OCI-LY3 (cell line): Measurements from ENCODE around the gene GJD2.

Source experiments
- EZH2phosphoT487 ChIP-seq: fragments of 200-600 bp; shearing (Covaris generic); IDR thresholded peaks from 2 replicates; pipeline ENCODE4 v1.6.1; 2018; ENCODE audit warnings: antibody characterized with exemption, mixed run types, low read depth
- TF ChIP-seq, protein P1 (sequence below): fragments of 200-600, 300-600 bp; sonication (generic); IDR thresholded peaks from 2 replicates; pipeline ENCODE4 v1.5.1; 2014; ENCODE audit warnings: antibody characterized with exemption, low read length, low read depth

DNA sequence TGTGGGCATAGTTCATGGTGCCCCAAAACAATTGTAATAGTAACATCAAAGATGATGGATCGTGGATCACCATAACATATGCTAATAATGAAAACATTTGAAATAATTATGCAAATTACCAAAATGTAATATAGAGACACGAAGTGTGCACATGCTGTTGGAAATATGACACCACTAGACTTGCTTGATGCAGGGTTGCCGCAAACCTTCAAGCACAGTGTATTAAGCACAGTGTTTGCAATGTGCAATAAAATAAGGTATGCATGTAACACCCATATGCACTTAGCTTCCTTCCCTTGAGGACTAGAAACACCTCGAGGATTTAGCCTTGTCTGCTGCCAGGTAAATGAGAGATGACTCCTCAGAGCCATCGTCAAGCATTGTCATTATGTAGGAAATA is 10.9 kb upstream of the GJD2 start:
- TF ChIP-seq, protein P1, sequence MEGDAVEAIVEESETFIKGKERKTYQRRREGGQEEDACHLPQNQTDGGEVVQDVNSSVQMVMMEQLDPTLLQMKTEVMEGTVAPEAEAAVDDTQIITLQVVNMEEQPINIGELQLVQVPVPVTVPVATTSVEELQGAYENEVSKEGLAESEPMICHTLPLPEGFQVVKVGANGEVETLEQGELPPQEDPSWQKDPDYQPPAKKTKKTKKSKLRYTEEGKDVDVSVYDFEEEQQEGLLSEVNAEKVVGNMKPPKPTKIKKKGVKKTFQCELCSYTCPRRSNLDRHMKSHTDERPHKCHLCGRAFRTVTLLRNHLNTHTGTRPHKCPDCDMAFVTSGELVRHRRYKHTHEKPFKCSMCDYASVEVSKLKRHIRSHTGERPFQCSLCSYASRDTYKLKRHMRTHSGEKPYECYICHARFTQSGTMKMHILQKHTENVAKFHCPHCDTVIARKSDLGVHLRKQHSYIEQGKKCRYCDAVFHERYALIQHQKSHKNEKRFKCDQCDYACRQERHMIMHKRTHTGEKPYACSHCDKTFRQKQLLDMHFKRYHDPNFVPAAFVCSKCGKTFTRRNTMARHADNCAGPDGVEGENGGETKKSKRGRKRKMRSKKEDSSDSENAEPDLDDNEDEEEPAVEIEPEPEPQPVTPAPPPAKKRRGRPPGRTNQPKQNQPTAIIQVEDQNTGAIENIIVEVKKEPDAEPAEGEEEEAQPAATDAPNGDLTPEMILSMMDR, result no peak
- no peak for TF ChIP-seq EZH2phosphoT487
